HG02884 (cell line): ENCODE measurements around the gene CAP1.

Source experiments
- ATAC-seq: cut with Tn5 transposase; IDR thresholded peaks from one replicate; pipeline ENCODE4 v1.9.1; 2021; ENCODE audit warnings: mild to moderate bottlenecking, moderate library complexity; ENCODE audit not compliant: unreplicated experiment

The CAP1 gene

DNA sequence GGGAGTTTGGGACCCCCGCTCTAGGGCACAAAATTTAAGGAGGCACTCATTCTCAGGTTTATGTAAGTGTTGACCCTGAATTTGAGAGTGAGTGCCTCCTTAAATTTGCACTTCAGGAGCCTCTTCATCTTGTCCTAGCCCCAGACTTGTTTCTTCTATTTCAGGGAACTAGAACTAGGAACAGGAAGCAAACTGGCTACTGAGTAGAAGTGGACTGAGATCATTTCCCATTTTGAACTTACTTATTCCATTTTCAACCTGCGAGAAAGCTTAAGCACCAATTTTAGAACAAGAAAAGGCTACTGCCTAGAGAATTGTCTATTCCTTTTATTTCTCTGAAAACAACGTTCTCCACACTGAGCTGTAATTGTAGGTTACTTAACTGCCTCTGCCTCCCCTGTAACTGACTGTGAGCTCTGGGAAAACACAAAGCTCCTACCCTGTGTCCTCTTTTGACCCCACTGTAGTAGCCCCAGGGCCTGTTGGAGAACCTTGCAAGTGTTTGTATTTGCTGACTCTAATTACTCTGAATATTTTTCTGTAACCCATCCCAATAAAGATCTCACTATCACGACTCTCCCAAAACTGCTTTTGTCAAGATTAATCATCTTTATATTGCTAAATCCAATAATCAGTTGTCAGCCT is 54.1 kb downstream of the CAP1 start:
- ATAC-seq, result no peak

DNA sequence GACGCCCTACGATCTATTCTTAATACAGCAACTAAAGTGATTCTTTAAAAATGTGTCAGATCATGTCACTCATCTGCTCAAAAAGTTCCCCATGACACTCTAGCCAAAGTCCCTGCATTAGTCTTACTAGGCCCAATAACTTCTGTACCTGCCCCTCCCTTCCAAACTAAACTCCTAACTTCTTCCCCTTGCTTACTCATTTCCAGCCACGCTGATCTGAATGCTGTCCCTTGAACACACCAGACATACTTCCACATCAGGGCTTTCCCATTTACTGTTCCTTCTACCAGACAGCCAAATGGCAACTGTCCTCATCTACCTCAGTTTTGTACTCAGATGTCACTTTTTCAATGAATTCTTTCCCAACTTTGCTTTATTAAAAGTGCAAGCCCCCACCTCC is 55.3 kb downstream of the CAP1 start:
- ATAC-seq, result no peak

GRCh38 chr1:40096646-40096976 is 56.1 kb downstream of the CAP1 start:
- ATAC-seq, result no peak

DNA sequence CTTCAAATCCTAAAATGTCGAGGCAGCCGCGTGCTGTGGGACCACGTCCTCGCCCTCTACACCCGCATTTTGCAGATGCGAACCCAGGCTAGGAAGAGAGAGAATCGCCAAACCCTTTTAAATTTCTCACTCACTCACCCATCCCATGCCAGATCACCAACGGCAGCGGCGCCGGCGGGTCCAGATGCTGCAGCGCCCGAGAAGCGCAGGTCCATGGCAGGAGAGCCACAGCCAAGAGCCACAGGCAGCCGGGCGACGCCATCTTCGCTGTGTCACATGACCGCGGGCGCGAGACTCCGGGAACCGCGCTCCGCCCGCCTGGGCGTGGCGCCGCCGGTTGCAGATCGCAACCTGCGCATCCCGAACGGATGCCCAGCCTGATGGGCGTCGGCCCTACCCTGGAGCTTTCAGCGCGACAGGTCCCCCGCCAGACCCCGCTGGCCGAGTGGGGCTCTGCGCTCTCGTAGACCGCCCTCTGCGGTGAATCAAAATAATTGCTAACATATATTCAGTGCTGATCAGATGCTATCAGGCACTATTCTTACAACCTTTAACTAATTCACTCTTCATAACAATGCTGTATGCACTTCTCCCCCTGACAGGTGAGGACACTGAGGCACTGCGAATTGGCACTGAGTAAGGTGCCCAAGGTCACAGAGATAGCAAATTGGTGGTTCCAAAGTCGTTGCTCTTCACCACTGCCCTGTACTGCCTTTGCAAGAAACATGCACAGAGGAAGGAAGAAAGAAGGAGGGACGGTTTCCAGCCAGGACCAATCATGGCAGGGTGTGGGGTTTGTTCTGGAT is 56.7 kb downstream of the CAP1 start, which contains the start of gene PPT1:
TSS of gene PPT1 (minus strand) at position 276 of the 806 bp plus-strand sequence. CDS start at position 262, 14 bp downstream.
- ATAC-seq, result no peak

DNA sequence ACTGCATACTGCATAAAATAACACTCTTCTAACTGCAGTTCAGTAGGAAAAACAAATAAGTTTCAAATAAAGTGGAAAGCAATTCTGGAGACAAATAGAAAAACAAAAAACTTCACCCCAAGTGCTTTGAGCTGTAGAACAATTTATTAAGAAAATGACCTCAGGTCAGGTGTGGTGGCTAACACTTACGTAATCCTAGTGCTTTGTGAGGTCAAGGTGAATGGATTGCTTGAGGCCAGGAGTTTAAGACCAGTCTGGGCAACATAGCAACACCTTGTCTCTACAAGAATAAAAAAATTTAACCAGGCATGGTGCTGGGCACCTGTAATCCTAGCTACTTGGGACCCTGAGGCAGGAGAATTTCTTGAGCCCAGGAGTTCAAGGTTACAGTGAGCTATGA is 61.5 kb downstream of the CAP1 start:
- ATAC-seq, result no peak

GRCh38 chr1:40102896-40103295 is 62.4 kb downstream of the CAP1 start:
- no peak for ATAC-seq

DNA sequence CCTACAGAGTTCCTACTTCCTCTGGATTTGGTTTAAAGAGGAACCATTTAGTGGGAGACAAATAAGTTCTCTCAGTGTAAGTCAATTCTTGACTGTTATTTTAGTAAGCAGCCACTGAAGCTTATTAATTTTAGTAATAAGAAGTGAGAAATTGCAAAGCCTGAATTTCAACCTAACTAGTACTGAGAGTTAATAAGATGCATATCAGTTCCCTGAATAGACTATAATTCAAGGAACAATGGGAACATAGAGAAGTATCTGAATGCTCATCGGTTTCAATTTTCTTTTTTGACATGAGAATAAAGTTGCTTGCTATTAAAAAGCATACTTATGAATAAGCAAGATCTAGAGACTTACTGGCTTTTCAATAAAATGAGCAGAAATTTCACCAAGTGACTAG is 64.5 kb downstream of the CAP1 start:
- ATAC-seq, result no peak

DNA sequence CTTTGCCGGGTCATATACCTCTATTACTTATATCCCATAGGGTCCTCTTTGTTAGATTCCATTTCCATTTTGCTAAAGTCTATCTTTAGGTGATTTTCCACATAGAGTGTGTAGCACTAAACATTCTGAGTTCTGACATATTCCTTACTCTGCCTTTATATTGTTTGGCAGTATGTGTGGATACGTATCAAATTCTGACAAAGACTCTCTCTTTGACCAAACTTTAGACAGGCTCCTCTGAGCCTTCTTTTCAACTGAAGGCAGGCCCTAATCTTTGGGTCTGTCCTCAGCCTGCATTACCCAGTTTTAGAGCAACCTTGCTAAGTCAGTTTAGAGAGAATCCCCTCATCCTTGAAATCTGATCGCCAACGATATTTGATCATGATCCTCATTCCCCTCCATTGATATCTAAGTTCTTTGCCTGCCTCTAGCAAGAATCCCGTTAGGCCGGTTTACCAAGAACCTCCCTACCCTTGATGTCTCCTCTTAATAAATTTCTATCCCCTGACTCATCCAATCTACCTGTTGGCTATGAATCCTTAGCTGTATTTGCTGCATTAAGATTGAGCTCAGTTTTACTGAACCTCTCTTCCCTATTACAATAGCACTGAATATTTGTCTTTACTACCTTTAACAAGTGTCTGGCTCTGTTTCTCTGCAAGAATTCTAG is 66.9 kb downstream of the CAP1 start:
- no peak for ATAC-seq

DNA sequence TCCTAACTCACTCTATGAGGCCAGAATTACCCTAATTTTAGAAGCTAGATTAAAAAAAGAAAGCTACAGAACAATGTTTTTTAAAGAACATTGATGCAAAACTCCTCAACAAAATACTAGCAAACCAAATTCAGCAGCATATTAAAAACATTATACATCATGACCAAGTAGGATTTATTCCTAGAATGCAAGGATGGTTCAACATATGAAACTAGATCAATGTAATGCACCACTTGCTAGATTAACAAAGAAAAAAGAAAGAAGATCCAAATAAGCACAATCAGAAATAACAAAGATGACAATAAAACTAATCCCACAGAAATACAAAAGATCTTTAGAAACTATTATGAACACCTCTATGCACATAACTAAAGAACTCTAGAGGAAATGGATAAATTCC is 69.9 kb downstream of the CAP1 start:
- ATAC-seq, result no peak

GRCh38 chr1:40114400-40114799 is 73.9 kb downstream of the CAP1 start:
- ATAC-seq, result no peak

- ATAC-seq, result no peak
Measured at GRCh38 chr1:40120128-40120527, 79.6 kb downstream of the CAP1 start.
